Muscle of arm (tissue), 12 donors: Measurements from ENCODE around the gene SPAG17. TPM values are rescaled to one million over a fixed set of nuclear protein-coding genes. Genes with fewer than 3 reads are reported as not detected.

ENCODE experiments used
- DNase-seq: peaks from one replicate; pipeline ENCODE4 v3.0.0-alpha.2; 2013
- polyA plus RNA-seq, 12 donors: library from polyadenylated mRNA; unstranded; fragments of 120-200 nt; gene quantifications; one replicate each; pipeline ENCODE4 v1.2.1, GENCODE V29; 2013; ENCODE audit not compliant: insufficient read length in 12 of 12

SPAG17 gene
- polyA plus RNA-seq, 12 donors, result 2.1 to 6.2 (median 3.3) TPM; not detected in 2

DNA sequence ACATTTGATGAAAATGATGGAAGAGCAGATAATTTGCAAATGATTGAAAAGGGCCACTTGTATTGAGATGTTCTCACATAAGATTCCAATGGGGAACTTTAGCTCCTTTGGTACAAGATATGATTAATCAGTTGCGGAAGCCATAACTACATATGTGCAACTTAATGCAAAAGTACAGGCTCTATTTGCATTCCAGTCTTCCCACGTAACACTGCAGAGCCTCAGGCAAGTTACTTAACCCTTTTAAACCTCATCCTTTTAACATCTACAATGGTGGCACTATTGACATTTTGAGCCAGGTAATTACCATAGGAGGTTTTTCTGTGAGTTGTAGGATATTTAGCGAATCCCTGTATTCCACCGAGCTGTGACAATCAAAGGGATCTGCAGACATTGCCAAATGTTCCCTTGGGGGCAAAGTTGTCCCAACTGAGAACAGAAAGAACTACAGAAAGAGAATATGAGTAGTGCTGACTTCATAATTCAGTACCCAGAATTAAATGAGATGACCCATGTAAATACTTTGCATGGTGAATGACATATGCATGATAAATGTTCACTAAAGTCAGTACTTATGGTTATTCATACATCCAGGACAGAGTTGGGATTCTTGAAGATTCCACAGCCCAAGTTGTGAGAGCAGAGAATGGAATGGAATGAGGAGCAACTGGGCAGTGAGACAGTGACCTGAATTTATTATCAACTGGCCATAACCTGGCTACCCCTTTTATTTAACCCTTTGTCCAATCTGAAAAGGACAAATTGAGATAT, 62.6 kb downstream of the SPAG17 start:
- DNase-seq, result no peak

DNA sequence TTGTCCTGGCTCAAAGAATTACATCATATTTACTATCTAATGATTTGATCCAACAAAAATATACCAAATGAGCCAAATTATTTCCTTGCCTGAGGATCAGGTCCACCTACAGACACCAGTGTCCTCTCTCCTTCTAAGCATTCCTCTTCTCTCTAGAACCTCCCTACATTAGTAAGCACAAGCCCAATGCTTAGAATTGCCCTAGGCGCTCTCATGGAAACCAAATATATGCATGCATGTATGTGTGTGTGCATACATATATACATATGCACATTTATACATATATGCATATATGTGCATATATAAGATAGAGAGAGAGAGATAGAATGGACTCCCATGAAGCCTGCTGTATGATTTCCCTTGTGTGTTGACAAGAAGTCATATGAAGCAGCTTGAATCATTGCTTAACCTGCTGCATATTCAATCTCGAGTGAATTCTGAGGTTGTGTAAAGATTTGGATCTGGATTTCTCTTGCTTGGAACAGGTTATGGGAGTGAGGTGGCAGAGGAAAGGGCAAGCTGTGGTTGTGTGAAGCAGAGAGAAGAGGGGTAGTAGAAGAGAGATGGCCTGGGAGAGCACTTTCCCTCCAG, 66.1 kb downstream of the SPAG17 start:
- no peak for DNase-seq

DNA sequence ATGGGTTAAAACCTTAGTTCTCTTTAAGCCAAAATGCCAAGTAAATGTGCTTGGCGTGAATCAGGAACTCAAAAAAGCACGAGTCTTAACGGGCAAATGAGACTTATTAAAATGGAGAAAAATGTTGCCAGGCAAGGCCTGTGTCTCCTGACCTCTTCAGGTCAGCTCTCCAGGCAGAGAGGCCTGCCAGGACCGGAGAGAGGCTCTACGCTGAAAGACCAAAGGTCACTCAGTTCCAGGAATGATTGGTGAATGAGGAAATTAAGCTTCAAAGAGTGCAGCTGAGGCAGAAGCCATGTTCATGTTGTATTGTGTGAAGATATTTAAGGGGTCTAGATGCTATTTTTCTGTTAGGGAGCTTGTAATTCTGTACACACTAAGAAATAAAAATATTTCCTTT, 66.6 kb downstream of the SPAG17 start:
- DNase-seq, result no peak

DNA sequence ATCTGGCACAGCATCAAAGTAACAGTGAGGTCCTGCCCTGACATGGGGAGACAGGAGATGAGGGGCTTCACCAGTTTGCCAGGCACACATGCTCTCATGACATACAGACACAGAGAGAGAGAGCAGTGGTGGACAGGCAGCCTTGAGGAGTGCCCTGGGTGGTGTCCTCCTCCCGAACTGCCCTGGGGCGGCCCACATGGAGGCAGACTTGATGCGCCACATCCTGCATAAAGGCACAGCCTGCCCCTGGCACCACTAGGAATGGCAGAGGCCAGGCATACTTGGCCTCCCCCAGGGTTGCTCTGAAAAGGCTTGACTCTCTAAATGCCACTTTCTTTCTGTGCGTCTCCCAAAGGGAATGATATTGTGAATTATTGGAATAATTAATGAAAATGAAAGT, 67.5 kb downstream of the SPAG17 start:
- no peak for DNase-seq

DNA sequence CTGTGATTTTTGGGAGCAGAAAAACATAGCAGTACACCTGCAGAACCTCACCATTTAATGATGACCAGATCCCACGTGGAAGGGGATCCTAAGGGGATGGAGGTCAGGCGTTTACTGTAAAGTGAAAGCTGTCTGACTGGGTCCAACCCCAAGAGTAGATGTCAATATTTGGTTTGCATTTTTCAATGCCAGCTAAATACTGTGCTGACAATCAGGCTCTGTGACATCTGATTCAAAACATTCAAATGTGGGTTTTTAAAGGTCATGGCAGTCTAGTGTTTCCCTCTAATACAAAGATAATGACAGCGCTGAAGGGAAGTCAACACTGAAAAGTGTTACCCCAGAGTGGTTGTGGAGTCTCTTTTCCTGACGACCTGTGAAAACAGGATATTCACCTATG, 68.1 kb downstream of the SPAG17 start:
- DNase-seq, result no peak

DNA sequence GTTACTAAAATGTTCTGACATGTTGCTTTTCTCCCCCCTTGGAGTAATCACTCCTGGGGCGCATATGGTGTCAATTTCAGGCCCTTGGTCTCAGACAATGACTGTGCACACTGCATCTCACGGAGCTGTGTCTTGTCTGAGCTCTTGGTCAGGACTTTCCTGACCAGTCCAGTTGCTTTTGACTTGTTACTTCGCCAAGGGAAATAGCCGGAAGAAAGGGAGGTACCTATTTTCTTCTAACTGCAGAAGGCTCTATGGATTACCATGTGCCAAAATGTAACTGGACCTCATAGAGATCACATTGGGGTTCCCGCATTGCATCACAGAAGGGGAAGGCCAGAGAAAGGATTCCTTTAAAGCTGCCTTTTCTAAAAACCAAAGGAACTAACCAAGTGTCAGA, 68.6 kb downstream of the SPAG17 start:
- peak; percentile 89 for DNase-seq

DNA sequence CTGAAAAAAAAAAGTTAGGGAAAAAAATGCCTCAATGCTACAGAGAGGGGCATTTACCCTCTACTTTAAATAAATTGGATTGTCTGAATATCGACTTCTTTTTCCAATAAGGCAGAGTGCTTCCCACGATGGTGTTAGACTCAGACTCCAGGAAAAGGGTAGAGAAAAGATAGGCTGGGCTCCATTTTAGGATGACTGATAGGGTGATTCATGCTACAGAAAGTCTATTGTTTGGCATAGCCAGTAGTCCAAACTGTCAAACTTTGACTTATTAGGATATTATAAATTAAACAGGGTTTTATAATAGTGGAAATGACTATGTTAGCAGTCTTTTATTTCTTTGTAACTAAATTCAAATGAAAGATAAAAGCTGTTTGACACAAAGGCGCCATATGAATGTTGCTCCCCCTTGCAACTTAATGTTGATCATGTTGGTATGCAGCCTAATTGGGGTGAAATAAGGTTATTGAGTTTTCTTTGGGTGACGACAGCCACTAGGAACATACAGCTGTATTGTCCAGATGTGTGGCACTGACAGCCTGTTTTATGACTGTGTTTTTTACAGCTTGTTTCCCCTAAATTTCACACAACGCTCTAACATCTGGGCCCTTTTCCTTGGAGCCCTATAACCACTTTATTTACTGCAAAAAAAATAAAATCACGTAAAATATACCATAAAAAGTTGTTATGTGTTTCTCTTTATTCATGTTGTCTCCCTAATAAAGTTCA, 69.3 kb downstream of the SPAG17 start:
- no peak for DNase-seq

DNA sequence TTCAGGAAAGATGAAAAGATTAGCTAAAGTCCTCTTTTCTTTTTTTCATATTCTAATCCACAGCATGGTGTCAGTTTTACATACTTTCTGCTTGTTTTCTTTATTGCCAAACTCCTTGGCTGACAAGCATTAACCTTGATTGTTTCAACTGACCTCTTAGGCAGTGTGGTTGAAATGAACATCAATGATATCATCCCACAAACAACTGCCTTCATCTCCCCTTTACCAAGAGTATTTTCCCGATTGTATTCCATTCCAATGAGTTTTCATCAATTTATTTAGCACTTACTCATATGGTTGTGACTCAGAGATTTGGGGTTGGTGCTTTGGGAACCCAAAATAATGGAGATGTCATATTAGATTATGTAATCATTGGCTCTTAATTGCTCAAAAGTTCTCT, 71.8 kb downstream of the SPAG17 start:
- no peak for DNase-seq

DNA sequence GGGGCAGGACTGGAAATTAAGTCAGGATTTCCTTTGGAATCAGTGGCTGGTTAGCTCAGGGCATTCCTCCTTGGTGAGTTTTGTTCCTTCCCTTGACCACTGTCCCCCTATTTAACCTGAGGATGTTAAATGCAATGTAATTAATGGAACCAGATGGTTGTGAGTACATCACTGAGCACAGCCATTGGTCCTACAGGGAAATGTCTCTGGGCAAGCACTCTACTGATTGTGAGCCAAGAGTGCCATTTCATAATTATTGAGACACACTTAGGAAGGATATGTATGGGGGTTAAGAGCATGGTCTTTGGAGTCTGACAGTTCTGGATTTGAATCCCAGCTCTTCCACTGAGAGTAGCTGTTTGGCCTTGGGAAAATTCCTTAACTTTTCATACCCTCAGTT, 74.4 kb downstream of the SPAG17 start:
- DNase-seq, result no peak

DNA sequence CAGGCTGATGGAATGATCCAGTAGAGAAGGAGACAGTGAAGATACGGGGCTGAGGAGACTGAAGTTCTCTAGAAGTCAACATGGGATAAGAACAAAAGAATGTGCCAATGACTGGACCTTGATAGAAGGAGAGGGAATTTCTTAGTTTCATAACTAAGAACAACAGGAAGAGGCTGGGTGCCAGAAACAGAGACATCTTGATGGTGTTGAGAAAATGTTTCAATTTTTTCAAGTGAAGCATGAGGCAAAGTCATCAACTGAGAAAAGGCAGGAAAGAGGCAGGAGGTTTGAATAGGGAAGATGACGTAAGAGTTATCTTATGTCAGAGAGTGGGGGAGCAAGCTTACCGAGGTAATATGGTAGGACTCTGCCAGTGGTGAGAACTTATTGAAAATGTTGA, 80.1 kb downstream of the SPAG17 start:
- no peak for DNase-seq

DNA sequence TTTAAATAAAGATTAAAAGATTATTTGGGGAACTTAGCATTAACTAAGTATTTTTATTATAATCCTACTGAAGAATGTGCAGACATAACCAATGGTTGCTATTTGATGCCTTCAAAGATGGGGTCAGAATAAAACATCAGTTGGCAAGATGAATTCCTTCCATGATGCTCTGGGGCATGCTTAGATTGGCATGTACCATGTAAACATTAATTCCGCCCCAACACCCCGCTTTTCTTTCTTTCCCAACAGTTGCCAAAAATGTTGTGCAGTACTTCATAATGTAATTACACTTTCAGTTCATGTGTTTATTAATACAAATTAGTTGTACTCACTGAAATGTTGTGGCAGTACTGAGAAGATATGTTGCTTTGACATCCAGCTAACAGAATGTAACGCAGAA, 82.6 kb downstream of the SPAG17 start:
- DNase-seq, result no peak

DNA sequence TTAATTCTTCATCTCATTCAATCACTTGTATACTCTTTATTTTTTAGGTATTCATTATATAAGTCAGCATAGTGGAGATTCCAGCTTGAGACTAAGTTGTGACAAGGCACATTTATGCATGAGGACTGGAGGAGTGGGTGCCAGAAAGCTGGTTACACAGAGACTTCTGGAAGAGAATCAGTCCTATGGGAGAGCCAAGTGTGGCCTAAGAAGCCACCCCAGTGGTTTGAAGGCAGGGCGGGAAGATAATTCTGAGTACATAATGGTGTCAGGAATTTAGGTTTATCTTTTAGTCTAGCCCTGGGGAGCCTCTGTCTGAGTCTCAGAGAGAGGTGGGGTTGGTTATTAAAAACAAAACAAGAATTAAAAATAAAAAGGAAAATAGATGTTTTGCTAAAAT, 83.0 kb downstream of the SPAG17 start:
- DNase-seq, result no peak

DNA sequence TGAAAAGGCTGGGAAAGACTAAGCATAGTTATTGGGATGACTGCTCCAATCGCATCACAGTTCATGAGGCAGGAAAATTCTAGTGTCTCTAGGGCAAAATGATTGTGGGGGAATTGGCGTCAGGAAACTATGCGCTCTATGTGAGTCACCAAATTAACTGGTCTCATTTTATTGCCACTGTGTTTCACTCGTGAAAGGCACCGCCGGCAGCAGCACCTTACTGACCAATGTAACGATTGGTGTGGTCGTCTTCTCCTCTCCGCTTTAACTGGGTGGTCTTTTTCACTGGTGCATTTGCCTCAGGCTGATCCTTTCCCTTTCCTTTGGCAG, 83.5 kb downstream of the SPAG17 start:
- DNase-seq, result no peak

DNA sequence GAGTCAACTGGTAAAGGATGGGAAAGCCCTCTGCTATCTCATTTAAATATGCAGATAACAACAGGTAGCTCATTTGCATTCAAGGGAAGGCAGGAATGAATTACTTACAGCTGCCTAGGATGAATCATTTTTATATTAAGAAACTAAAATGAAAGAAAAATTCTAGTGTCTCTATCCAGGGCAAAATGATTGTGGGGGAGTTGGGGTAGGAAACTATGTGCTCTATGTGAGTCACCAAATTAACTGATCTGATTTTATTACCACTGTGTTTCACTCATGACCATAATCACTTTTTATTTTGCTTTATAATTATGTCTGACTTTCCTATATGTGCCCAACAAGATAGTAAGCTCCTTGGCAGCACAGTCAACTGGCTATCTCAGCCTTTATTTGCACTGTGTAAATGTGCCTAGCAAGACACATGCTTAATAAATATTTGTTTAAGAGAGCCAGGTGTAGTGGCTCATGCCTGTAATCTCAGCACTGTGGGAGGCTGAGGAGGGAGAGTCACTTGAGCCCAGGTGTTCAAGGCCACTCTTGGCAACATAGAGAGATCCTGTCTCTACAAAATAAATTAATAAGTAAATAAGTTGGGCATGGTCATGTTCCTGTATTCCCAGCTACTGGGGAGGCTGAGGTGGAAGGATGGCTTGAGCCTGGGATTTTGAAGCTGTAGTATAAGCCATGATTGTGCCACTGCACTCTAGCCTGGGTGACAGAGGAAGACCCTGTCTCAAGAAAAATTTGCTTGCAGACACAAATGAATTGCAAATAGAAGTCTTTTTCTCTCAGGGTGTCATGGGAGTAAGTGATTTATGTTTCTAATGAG, 84.1 kb downstream of the SPAG17 start:
- no peak for DNase-seq

DNA sequence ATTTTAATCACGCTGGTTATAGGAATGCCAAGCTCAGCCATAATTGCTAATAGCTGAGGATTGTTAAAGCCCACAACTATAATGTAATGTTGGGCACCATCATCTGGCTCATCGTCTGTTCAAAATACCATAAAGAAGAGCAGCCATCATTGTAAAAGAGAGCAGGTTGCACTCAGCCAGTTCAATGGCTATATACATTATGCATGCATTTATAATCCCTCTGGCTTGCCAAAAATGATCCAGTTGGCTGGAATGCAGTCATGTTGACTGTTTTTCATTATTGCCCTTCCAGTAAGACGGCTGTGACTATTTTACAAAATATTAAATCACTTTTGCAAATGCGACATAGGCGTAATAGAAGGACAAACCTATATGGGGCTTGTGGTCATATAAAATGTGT, 85.3 kb downstream of the SPAG17 start:
- DNase-seq, result no peak

DNA sequence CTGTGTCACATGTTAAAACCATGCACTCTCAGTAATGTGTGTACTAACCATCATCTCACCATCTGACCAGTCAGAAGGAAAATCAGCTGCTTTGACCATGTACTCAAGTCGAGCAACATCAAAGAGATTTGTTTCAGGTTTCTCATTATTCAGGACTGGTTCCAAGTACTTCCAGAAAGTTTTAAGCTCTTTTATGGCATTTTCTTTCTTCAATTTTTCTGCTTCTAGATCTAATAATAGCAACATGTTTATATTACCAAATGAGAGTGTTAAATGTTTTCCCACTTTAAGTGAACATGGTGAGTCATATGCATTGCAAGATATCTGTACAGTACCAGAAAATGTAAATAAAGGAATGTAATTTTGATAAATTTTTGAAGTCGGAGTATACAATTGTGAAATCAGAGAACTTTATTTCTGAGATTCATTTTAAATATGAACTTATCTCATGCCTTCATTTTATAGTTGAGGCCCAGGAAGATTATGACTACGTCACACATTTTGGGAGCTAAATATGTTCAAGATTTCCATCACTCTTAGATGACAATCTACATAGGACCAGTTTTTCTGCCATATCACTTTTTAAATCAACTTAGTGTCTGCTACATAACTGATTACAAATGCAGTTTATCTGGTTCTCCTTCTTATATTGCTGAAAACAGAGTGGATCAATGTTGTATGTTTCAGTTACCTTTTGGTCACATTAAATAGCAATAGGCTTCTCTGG, 87.2 kb downstream of the SPAG17 start:
- DNase-seq, result no peak

DNA sequence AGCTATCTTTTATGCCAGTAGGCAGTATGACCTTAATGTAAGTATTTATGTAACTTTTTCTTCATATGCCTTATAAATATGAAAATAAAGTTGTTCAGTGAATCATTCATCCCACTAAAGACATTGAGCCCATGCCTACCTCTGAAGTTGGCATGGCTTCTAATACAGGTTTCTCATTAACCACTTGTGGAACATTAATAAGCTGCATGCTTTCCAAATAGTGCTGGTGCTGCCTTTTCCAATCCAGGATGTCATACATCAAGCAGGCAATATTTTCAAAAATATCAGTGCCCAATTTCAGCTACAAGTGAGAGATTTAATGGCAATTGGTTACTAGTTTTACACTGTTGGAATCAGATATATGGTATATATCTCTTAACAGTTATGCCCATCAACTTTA, 92.0 kb downstream of the SPAG17 start:
- no peak for DNase-seq

DNA sequence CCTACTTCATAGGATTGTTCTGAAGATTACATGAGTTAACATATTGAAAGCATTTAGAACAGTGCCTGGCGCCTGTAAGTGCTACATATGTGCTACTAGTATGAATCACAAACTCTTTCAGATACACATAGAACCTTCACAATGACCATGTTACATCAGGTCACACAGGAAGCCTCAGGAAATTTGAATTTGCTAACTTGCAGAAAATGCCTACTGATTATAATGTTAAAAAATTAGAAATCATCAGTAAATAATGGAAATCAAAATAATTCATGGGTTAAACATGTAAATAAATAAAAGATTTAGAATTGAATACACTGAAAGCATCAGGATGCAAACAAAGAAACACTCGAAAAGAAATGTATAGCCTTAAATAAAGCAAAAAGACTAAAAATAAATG, 94.9 kb downstream of the SPAG17 start:
- no peak for DNase-seq

DNA sequence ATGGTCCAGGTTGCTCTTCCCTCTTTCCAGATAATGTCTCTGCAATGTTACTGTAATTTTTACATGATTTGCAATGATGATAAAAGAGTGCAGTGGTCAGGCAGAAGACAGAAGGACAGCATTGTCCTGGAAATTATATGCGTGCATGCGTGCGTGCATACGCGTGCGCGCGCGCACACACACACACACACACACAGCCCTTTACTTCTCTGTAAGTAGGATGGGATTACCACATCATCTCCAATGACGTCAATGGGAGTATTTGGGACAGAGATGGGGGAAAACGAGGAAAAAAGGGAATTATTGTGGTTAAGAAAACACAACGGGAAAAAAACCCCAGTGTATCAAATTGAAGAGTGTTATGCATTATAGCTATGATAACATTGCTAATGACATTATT, 99.7 kb downstream of the SPAG17 start:
- DNase-seq, result no peak

DNA sequence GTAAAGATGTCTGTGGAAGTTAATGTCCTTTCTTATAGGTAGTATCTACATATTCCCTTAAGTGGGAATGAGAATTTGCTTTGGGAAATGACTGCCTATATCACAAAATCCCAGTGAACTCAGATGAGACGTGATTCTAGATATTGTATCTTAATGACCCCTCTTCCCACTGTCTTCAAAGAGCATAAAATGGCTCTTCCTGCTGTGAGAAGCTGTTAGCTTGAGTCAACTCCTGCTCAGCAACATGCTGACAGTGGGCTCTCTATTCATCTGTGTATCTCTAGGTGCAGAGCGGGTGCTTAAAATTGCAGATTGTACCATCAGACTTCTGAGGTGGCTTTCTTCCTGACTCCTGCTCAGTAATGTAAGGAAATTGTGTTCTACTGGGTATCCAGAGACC, 100.6 kb downstream of the SPAG17 start:
- no peak for DNase-seq

DNA sequence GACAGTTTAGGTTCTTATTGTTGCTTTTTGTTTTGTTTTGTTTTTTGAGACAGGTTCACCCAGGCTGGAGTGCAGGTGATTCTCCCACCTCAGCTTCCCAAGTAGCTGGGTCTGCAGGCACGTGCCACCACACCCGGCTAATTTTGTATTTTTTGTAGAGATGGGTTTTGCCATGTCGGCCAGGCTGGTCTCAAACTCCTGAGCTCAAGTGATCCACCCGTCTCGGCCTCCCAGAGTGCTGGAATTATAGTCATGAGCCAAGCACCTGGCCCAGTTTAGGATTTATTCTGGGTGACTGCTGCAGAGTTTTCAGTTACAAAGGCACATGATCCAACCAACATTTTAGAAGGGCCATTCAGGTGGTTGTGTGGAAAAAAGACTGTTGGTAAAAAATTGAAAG, 102.0 kb downstream of the SPAG17 start:
- no peak for DNase-seq

DNA sequence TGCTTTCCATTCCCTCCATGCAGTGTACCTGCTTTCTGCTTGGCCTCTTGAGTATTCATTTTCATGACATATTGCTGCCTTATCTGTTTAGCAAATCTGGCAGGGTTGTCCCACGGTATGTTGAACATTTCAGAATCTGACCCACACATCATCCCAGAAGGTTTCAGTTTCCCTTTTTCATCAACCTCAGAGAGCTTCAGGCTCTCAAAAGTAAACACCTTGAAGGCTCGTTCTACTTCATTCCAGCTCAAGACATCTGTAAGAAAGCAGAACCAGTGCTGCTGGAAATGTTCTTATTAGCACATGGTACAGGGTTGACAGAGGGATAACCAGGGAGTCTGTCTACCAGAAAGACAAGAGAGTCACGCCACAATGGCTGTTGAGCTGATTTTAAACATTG, 103.6 kb downstream of the SPAG17 start:
- DNase-seq, result no peak
